ENCODE data around the gene SDHA.
"Not testable (repeated sequence)": the region's sequence is repeated elsewhere in the genome, so short reads cannot be mapped to it uniquely, and the experiment has no call there.

Gene SDHA

GRCh38 chr5:218457-219291 lies 554 bp downstream of the SDHA start:
- DNase-seq (ENCODE audit: low read depth in 4 of 4, low spot score in 1 of 4) = peak in 1 of 4 experiments; percentile 12

- no peak for DNase-seq (ENCODE audit: low read depth in 4 of 4, low spot score in 1 of 4)
These were observed 1.3 kb downstream of the SDHA start for GRCh38 chr5:219460-219863.

- DNase-seq (ENCODE audit: low read depth in 4 of 4, low spot score in 1 of 4) = no peak
These were observed 1.9 kb downstream of the SDHA start for GRCh38 chr5:219991-220390.

- not testable (repeated sequence) for DNase-seq (ENCODE audit: low read depth in 4 of 4, low spot score in 1 of 4)
These were observed 5.0 kb downstream of the SDHA start for GRCh38 chr5:222951-223715.

- no peak for DNase-seq (ENCODE audit: low read depth in 4 of 4, low spot score in 1 of 4)
These were observed 5.7 kb downstream of the SDHA start for GRCh38 chr5:223791-224190.

- no peak for DNase-seq (ENCODE audit: low read depth in 4 of 4, low spot score in 1 of 4)
These were observed 7.2 kb downstream of the SDHA start for GRCh38 chr5:225334-225733.

- DNase-seq (ENCODE audit: low read depth in 4 of 4, low spot score in 1 of 4) = not testable (repeated sequence)
These were observed 9.3 kb downstream of the SDHA start for GRCh38 chr5:227375-227774.

- no peak for DNase-seq (ENCODE audit: low read depth in 4 of 4, low spot score in 1 of 4)
These were observed 10.8 kb downstream of the SDHA start for GRCh38 chr5:228886-229285.

- no peak for DNase-seq (ENCODE audit: low read depth in 4 of 4, low spot score in 1 of 4)
These were observed 12.6 kb downstream of the SDHA start for GRCh38 chr5:230711-231110.

GRCh38 chr5:231661-232060 lies 13.5 kb downstream of the SDHA start:
- no peak for DNase-seq (ENCODE audit: low read depth in 4 of 4, low spot score in 1 of 4)

GRCh38 chr5:233426-233825 lies 15.3 kb downstream of the SDHA start:
- DNase-seq (ENCODE audit: low read depth in 4 of 4, low spot score in 1 of 4) = not testable (repeated sequence)

- no peak for DNase-seq (ENCODE audit: low read depth in 4 of 4, low spot score in 1 of 4)
These were observed 16.3 kb downstream of the SDHA start for GRCh38 chr5:234450-234849.

GRCh38 chr5:235527-235926 lies 17.4 kb downstream of the SDHA start:
- DNase-seq (ENCODE audit: low read depth in 4 of 4, low spot score in 1 of 4) = not testable (repeated sequence)

GRCh38 chr5:237931-238330 lies 19.8 kb downstream of the SDHA start:
- not testable (repeated sequence) for DNase-seq (ENCODE audit: low read depth in 4 of 4, low spot score in 1 of 4)

GRCh38 chr5:240550-240949 lies 22.4 kb downstream of the SDHA start:
- DNase-seq (ENCODE audit: low read depth in 4 of 4, low spot score in 1 of 4) = not testable (repeated sequence)

GRCh38 chr5:241045-241669 lies 23.0 kb downstream of the SDHA start:
- DNase-seq (ENCODE audit: low read depth in 4 of 4, low spot score in 1 of 4) = not testable (repeated sequence)

GRCh38 chr5:243683-244367 lies 25.7 kb downstream of the SDHA start:
- peak in 1 of 4 experiments; percentile 26 for DNase-seq (ENCODE audit: low read depth in 4 of 4, low spot score in 1 of 4)

GRCh38 chr5:245717-246116 lies 27.6 kb downstream of the SDHA start:
- DNase-seq (ENCODE audit: low read depth in 4 of 4, low spot score in 1 of 4) = not testable (repeated sequence)

- not testable (repeated sequence) for DNase-seq (ENCODE audit: low read depth in 4 of 4, low spot score in 1 of 4)
These were observed 32.3 kb downstream of the SDHA start for GRCh38 chr5:250396-250795.

GRCh38 chr5:251016-251415 lies 32.9 kb downstream of the SDHA start:
- DNase-seq (ENCODE audit: low read depth in 4 of 4, low spot score in 1 of 4) = not testable (repeated sequence)

GRCh38 chr5:251538-251937 lies 33.4 kb downstream of the SDHA start:
- DNase-seq (ENCODE audit: low read depth in 4 of 4, low spot score in 1 of 4) = not testable (repeated sequence)

Data from stimulated activated CD4-positive, alpha-beta T cell treated with anti-CD3 and anti-CD28 coated beads, Interleukin-1b, Interleukin-23, amount 100 ng/mL, for 24 hours (primary cell).